Mucosa of rectum (tissue), 2 donors: ENCODE measurements around the gene MYH6.

Experiments
- H3K27ac ChIP-seq, 2 donors: one replicate each; pipeline ENCODE4 v1.7.0; 2013; ENCODE audit warnings: inconsistent platforms in 2 of 2, low read depth in 2 of 2, low read length in 2 of 2
- H3K27me3 ChIP-seq, 2 donors: one replicate each; pipeline ENCODE4 v1.7.0; 2013; ENCODE audit warnings: low read length in 2 of 2; ENCODE audit not compliant: control insufficient read depth in 2 of 2, insufficient read depth in 2 of 2
- H3K36me3 ChIP-seq, 2 donors: one replicate each; pipeline ENCODE4 v1.7.0; 2013; ENCODE audit warnings: low read length in 2 of 2; ENCODE audit not compliant: control insufficient read depth in 2 of 2, insufficient read depth in 2 of 2
- H3K4me1 ChIP-seq, 2 donors: one replicate each; pipeline ENCODE4 v1.7.0; 2013; ENCODE audit warnings: low read length in 2 of 2, mild to moderate bottlenecking in 1 of 2; ENCODE audit not compliant: control insufficient read depth in 2 of 2, insufficient read depth in 2 of 2
- H3K4me3 ChIP-seq, 2 donors: one replicate each; pipeline ENCODE4 v1.7.0; 2013; ENCODE audit warnings: low read length in 2 of 2
- H3K9ac ChIP-seq, 2 donors: one replicate each; pipeline ENCODE4 v1.7.0; 2013; ENCODE audit warnings: low read length in 2 of 2, low read depth in 1 of 2, mild to moderate bottlenecking in 1 of 2
- H3K9me3 ChIP-seq, 2 donors: one replicate each; pipeline ENCODE4 v1.7.0; 2013; ENCODE audit warnings: low read length in 2 of 2; ENCODE audit not compliant: control insufficient read depth in 2 of 2
- donor health status: healthy.
- donor health status: Normal muscosa, but diverticular disease.

MYH6 gene

GRCh38 chr14:23384364-23385080 lies 23.6 kb downstream of the MYH6 start:
- Histone ChIP-seq H3K9ac (no peak overlapping the region), H3K9me3 (no peaks in the 10 kb centered on the region)

GRCh38 chr14:23382731-23383440 lies 25.2 kb downstream of the MYH6 start:
- Histone ChIP-seq H3K9me3 (no peaks in the 10 kb centered on the region), H3K9ac (no peak overlapping the region), H3K27ac (no peak overlapping the region), H3K4me1 (peaks cover 0 to 4% of the 10 kb centered on the region in 2 donors), H3K27me3 (peaks cover 0 to 3% of the 10 kb centered on the region in 2 donors), H3K36me3 (no peaks in the 10 kb centered on the region), H3K4me3 (no peak overlapping the region)

More at GRCh38 chr14:23384364-23385080, 23.6 kb downstream of the MYH6 start:
- Histone ChIP-seq H3K27ac (no peak overlapping the region), H3K27me3 (peaks cover 0 to 3% of the 10 kb centered on the region in 2 donors), H3K36me3 (no peaks in the 10 kb centered on the region), H3K4me3 (no peak overlapping the region), H3K4me1 (peaks cover 0 to 4% of the 10 kb centered on the region in 2 donors)

GRCh38 chr14:23382276-23382675 lies 25.8 kb downstream of the MYH6 start:
- Histone ChIP-seq H3K27ac (no peak overlapping the region), H3K27me3 (peaks cover 0 to 3% of the 10 kb centered on the region in 2 donors), H3K9ac (no peak overlapping the region), H3K36me3 (no peaks in the 10 kb centered on the region), H3K4me3 (no peak overlapping the region), H3K4me1 (peaks cover 0 to 4% of the 10 kb centered on the region in 2 donors), H3K9me3 (no peaks in the 10 kb centered on the region)

GRCh38 chr14:23381871-23382270 lies 26.2 kb downstream of the MYH6 start:
- no peaks in the 10 kb centered on the region for H3K36me3 ChIP-seq
- H3K4me3 ChIP-seq = no peak overlapping the region
- H3K27ac ChIP-seq = no peak overlapping the region
- H3K27me3 ChIP-seq = peaks cover 0 to 3% of the 10 kb centered on the region in 2 donors
- no peaks in the 10 kb centered on the region for H3K9me3 ChIP-seq
- H3K9ac ChIP-seq = no peak overlapping the region
- H3K4me1 ChIP-seq = peaks cover 0 to 4% of the 10 kb centered on the region in 2 donors

GRCh38 chr14:23380976-23381375 lies 27.1 kb downstream of the MYH6 start:
- H3K9ac ChIP-seq = no peak overlapping the region

GRCh38 chr14:23380197-23380914 lies 27.7 kb downstream of the MYH6 start:
- Histone ChIP-seq H3K27ac (no peak overlapping the region), H3K9ac (no peak overlapping the region), H3K4me1 (peaks cover 0 to 4% of the 10 kb centered on the region in 2 donors), H3K36me3 (no peaks in the 10 kb centered on the region), H3K27me3 (peaks cover 0 to 3% of the 10 kb centered on the region in 2 donors), H3K4me3 (no peak overlapping the region), H3K9me3 (no peaks in the 10 kb centered on the region)

More at GRCh38 chr14:23380976-23381375, 27.1 kb downstream of the MYH6 start:
- Histone ChIP-seq H3K4me1 (peaks cover 0 to 4% of the 10 kb centered on the region in 2 donors), H3K4me3 (no peak overlapping the region), H3K27ac (no peak overlapping the region), H3K9me3 (no peaks in the 10 kb centered on the region), H3K27me3 (peaks cover 0 to 3% of the 10 kb centered on the region in 2 donors), H3K36me3 (no peaks in the 10 kb centered on the region)

- peaks cover 0 to 4% of the 10 kb centered on the region in 2 donors for H3K4me1 ChIP-seq
- H3K9ac ChIP-seq = no peak overlapping the region
- peaks cover 0 to 3% of the 10 kb centered on the region in 2 donors for H3K27me3 ChIP-seq
- H3K4me3 ChIP-seq = no peak overlapping the region
- H3K36me3 ChIP-seq = no peaks in the 10 kb centered on the region
- H3K27ac ChIP-seq = no peak overlapping the region
- H3K9me3 ChIP-seq = no peaks in the 10 kb centered on the region
These were observed 28.5 kb downstream of the MYH6 start for GRCh38 chr14:23379366-23380196.

- no peak overlapping the region for H3K4me3 ChIP-seq
- peaks cover 0 to 3% of the 10 kb centered on the region in 2 donors for H3K27me3 ChIP-seq
- H3K36me3 ChIP-seq = no peaks in the 10 kb centered on the region
- H3K27ac ChIP-seq = no peak overlapping the region
- no peaks in the 10 kb centered on the region for H3K9me3 ChIP-seq
- no peak overlapping the region for H3K9ac ChIP-seq
- H3K4me1 ChIP-seq = peaks cover 0 to 4% of the 10 kb centered on the region in 2 donors
These were observed 29.4 kb downstream of the MYH6 start for GRCh38 chr14:23378612-23379220.
